ENCODE measurements around the gene IL1RL1.

DNA sequence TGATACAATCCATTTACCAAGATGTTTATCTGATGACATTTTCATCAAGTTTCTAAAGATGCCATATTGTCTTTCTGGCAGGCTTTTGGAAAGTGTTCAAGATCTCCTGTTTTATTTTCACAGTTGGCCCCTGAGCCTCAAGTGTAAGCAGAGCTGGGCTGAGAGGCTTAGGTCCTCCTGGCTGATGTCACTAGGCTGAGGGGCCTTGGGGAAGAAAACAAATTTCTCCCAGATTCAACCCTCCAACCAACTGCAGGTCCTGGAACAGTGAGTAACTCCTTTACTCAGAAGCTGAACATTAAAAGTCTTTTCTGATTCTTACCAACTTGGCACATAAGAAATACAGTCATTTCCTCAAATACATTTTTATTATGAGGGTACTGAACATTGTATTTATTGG lies 14.9 kb upstream of the IL1RL1 start:
- TF ChIP-seq, protein P1, sequence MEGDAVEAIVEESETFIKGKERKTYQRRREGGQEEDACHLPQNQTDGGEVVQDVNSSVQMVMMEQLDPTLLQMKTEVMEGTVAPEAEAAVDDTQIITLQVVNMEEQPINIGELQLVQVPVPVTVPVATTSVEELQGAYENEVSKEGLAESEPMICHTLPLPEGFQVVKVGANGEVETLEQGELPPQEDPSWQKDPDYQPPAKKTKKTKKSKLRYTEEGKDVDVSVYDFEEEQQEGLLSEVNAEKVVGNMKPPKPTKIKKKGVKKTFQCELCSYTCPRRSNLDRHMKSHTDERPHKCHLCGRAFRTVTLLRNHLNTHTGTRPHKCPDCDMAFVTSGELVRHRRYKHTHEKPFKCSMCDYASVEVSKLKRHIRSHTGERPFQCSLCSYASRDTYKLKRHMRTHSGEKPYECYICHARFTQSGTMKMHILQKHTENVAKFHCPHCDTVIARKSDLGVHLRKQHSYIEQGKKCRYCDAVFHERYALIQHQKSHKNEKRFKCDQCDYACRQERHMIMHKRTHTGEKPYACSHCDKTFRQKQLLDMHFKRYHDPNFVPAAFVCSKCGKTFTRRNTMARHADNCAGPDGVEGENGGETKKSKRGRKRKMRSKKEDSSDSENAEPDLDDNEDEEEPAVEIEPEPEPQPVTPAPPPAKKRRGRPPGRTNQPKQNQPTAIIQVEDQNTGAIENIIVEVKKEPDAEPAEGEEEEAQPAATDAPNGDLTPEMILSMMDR (conservative IDR thresholded peaks at IDR 0.05; ENCODE audit: low read depth, low read length), result no peak
- no peak for TF ChIP-seq EZH2 (IDR thresholded peaks at IDR 0.05; ENCODE audit: low read length, unreplicated experiment)
